ENCODE measurements around the gene SNRNP200. TPM values are rescaled to one million over a fixed set of nuclear protein-coding genes. Genes with fewer than 3 reads are reported as not detected.
A peak's percentile ranks its signal among the peaks of the same experiment; 100 is the strongest.

SNRNP200 gene
- total RNA-seq, 1 donor, result 44.2 TPM

DNA sequence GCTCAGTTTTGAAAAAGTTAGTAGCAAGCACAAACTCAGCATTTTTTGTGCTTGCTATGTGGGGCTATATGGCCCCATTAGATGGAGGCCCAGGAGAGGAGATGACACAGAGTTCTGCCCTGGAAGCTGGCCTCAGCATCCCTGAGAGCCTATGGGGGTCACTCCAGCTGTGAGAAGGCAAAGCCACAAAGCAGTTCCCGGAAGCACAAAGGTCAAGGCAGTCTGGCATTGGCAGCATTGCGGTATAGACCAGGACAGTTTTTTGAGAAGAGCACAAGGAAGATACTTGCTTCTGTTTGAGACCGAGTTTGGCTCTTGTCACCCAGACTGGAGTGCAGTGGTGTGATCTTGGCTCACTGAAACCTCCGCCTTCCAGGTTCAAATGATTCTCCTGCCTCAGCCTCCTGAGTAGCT is 12.2 kb upstream of the SNRNP200 start:
- TF ChIP-seq, protein P1, sequence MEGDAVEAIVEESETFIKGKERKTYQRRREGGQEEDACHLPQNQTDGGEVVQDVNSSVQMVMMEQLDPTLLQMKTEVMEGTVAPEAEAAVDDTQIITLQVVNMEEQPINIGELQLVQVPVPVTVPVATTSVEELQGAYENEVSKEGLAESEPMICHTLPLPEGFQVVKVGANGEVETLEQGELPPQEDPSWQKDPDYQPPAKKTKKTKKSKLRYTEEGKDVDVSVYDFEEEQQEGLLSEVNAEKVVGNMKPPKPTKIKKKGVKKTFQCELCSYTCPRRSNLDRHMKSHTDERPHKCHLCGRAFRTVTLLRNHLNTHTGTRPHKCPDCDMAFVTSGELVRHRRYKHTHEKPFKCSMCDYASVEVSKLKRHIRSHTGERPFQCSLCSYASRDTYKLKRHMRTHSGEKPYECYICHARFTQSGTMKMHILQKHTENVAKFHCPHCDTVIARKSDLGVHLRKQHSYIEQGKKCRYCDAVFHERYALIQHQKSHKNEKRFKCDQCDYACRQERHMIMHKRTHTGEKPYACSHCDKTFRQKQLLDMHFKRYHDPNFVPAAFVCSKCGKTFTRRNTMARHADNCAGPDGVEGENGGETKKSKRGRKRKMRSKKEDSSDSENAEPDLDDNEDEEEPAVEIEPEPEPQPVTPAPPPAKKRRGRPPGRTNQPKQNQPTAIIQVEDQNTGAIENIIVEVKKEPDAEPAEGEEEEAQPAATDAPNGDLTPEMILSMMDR (IDR thresholded peaks at IDR 0.05; ENCODE audit: extremely low read depth, low read depth, low read length), result no peak

DNA sequence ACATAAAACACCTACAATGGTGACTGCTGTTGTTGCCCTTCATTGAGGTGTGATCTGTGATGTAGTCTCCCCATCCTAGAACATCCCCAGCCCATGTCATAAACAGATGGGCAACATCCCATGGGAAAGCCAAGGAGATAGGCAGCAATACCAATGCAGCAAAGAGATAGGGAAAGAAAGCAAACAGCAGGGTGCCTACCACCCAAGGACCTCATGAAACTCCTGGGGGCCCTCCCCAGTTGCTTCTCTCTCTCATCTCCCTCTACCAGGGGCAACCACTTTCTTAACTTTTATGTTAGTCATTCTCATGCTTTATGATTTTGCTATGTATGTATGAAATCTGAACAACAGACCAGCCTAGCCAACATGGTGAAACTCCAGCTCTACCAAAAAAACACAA is 11.7 kb upstream of the SNRNP200 start:
- Histone ChIP-seq H3K27me3 (ENCODE audit: insufficient read depth, low read length) (peaks cover 15% of the 10 kb centered on the region), H4K20me1 (ENCODE audit: insufficient read depth, low read length) (no peaks in the 10 kb centered on the region), H3K36me3 (ENCODE audit: insufficient read depth, low read length) (no peaks in the 10 kb centered on the region), H3K79me2 (ENCODE audit: insufficient read depth, low read length) (no peaks in the 10 kb centered on the region), H3K9me3 (ENCODE audit: low read depth, low read length) (no peaks in the 10 kb centered on the region), H3K4me1 (ENCODE audit: insufficient read depth, low read length) (peaks cover 27% of the 10 kb centered on the region), H3K27ac (ENCODE audit: low read depth, low read length) (no peak overlapping the region), H3K4me3 (ENCODE audit: insufficient read depth, low read length) (no peak overlapping the region), H3K4me2 (ENCODE audit: insufficient read depth, low read length) (no peak overlapping the region), H2AFZ (ENCODE audit: low read length) (no peak overlapping the region)
- TF ChIP-seq, protein P1 (IDR thresholded peaks at IDR 0.05; ENCODE audit: extremely low read depth, low read depth, low read length), result no peak
- DNase-seq (ENCODE audit: insufficient read length, low spot score, missing footprints), result no peak

More for the DNA sequence above, 12.2 kb upstream of the SNRNP200 start:
- Histone ChIP-seq H3K27me3 (ENCODE audit: insufficient read depth, low read length) (peaks cover 20% of the 10 kb centered on the region), H3K4me1 (ENCODE audit: insufficient read depth, low read length) (peaks cover 27% of the 10 kb centered on the region), H4K20me1 (ENCODE audit: insufficient read depth, low read length) (no peaks in the 10 kb centered on the region), H3K36me3 (ENCODE audit: insufficient read depth, low read length) (no peaks in the 10 kb centered on the region), H3K27ac (ENCODE audit: low read depth, low read length) (no peak overlapping the region), H2AFZ (ENCODE audit: low read length) (no peak overlapping the region), H3K79me2 (ENCODE audit: insufficient read depth, low read length) (no peaks in the 10 kb centered on the region), H3K4me3 (ENCODE audit: insufficient read depth, low read length) (no peak overlapping the region), H3K9me3 (ENCODE audit: low read depth, low read length) (no peaks in the 10 kb centered on the region), H3K4me2 (ENCODE audit: insufficient read depth, low read length) (no peak overlapping the region)
- no peak for DNase-seq (ENCODE audit: insufficient read length, low spot score, missing footprints)

DNA sequence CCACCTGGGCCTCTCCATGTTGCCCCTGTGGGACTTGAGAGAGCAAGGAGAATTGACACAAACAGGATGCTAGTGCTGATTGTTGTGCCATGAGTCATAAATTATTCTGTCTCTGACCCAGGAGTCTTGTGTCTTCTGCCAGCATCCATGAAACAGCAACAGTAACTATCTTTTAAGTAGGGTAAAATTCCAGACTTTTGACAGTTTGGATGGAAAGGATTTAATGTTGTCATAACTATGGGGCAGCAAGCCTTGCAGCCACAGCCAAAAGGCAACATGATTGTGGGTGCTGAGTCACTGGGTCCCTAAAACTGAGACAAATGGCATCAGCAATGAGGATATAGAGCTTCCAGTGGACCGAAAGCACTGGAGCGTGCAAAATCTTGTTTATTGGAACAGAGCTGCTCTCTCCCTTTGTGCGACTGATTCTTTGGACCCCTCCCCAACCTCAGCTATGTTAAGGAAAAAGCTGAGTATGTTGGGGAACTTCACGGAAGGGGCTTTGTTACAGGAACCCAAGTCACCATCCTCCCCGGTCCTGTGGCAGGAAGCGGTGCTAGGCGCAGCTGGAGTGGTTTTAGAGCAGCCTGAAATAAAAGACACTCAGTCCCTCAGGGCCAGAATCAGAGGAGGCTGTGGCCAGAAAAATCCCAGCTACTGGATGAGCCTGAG is 10.2 kb upstream of the SNRNP200 start:
- H4K20me1 ChIP-seq (ENCODE audit: insufficient read depth, low read length), result no peaks in the 10 kb centered on the region
- no peaks in the 10 kb centered on the region for H3K79me2 ChIP-seq (ENCODE audit: insufficient read depth, low read length)
- peaks cover 4% of the 10 kb centered on the region for H3K27me3 ChIP-seq (ENCODE audit: insufficient read depth, low read length)
- DNase-seq (ENCODE audit: insufficient read length, low spot score, missing footprints), result no peak
- H3K4me3 ChIP-seq (ENCODE audit: insufficient read depth, low read length), result peak overlapping the region; percentile 60
- TF ChIP-seq, protein P1 (IDR thresholded peaks at IDR 0.05; ENCODE audit: extremely low read depth, low read depth, low read length), result no peak
- peak overlapping the region; percentile 79 for H3K4me2 ChIP-seq (ENCODE audit: insufficient read depth, low read length)
- H3K27ac ChIP-seq (ENCODE audit: low read depth, low read length), result peak overlapping the region; percentile 78
- peaks cover 18% of the 10 kb centered on the region for H3K4me1 ChIP-seq (ENCODE audit: insufficient read depth, low read length)
- no peaks in the 10 kb centered on the region for H3K36me3 ChIP-seq (ENCODE audit: insufficient read depth, low read length)
- peak overlapping the region; percentile 64 for H2AFZ ChIP-seq (ENCODE audit: low read length)
- H3K9me3 ChIP-seq (ENCODE audit: low read depth, low read length), result no peaks in the 10 kb centered on the region

DNA sequence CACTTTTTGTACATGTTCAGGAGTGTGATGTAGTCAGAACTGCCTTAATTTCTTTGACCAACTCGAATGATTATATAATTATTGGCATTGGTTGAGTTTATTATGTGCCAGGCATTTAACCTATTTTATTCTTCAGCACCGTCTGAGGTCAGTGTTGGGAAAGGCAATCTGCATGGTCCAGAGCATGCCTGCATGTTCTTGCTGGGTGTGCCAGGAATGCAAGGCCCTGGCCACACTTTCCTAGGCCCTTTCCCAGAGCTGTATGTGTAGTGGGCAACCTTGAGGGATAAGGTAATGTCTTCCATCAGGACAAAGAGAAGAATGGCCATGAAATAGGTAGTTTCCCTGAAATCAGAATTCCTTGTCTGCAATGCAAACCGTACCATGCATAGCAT is 9.7 kb upstream of the SNRNP200 start:
- Histone ChIP-seq H3K27me3 (ENCODE audit: insufficient read depth, low read length) (no peaks in the 10 kb centered on the region), H3K27ac (ENCODE audit: low read depth, low read length) (peak overlapping the region; percentile 78), H4K20me1 (ENCODE audit: insufficient read depth, low read length) (no peaks in the 10 kb centered on the region), H3K4me2 (ENCODE audit: insufficient read depth, low read length) (peak overlapping the region; percentile 79), H3K4me1 (ENCODE audit: insufficient read depth, low read length) (peaks cover 18% of the 10 kb centered on the region), H3K9me3 (ENCODE audit: low read depth, low read length) (no peaks in the 10 kb centered on the region), H2AFZ (ENCODE audit: low read length) (no peak overlapping the region), H3K4me3 (ENCODE audit: insufficient read depth, low read length) (peak overlapping the region; percentile 60), H3K79me2 (ENCODE audit: insufficient read depth, low read length) (no peaks in the 10 kb centered on the region), H3K36me3 (ENCODE audit: insufficient read depth, low read length) (no peaks in the 10 kb centered on the region)
- no peak for DNase-seq (ENCODE audit: insufficient read length, low spot score, missing footprints)
- TF ChIP-seq, protein P1 (IDR thresholded peaks at IDR 0.05; ENCODE audit: extremely low read depth, low read depth, low read length), result no peak
